HG02943 (cell line): Measurements from ENCODE around the gene CPSF2.

ENCODE experiments used
- ATAC-seq: cut with Tn5 transposase; IDR thresholded peaks from one replicate; pipeline ENCODE4 v1.9.1; 2021; ENCODE audit warnings: mild to moderate bottlenecking, low read depth, moderate library complexity; ENCODE audit not compliant: unreplicated experiment

CPSF2 gene

GRCh38 chr14:92121670-92122350 is at the start of gene CPSF2, which contains the start of gene NDUFB1:
TSS of gene CPSF2 (plus strand) at chr14:92121969. CDS start at chr14:92130985, 9,016 bp downstream.
TSS of gene NDUFB1 (minus strand) at chr14:92121706. CDS start at chr14:92117637, 4,069 bp downstream.
- peak; percentile 88 for ATAC-seq

- no peak for ATAC-seq
Measured at GRCh38 chr14:92074555-92074954, 47.2 kb upstream of the CPSF2 start.

GRCh38 chr14:92088494-92088893 is 33.3 kb upstream of the CPSF2 start:
- no peak for ATAC-seq

GRCh38 chr14:92093320-92093719 is 28.4 kb upstream of the CPSF2 start:
- ATAC-seq, result no peak

- no peak for ATAC-seq
Measured at GRCh38 chr14:92099802-92100201, 22.0 kb upstream of the CPSF2 start.

GRCh38 chr14:92103363-92103989 is 18.3 kb upstream of the CPSF2 start:
- ATAC-seq, result no peak

GRCh38 chr14:92105073-92105892 is 16.5 kb upstream of the CPSF2 start:
- ATAC-seq, result no peak

GRCh38 chr14:92105893-92106142 is 16.0 kb upstream of the CPSF2 start:
- ATAC-seq, result peak; percentile 12

GRCh38 chr14:92106143-92106926 is 15.4 kb upstream of the CPSF2 start, which contains the start of gene ATXN3:
TSS of gene ATXN3 (minus strand) at chr14:92106582. CDS start at chr14:92106552, 30 bp downstream.
- peak; percentile 80 for ATAC-seq

- ATAC-seq, result no peak
Measured at GRCh38 chr14:92108345-92109254, 13.2 kb upstream of the CPSF2 start.

- ATAC-seq, result no peak
Measured at GRCh38 chr14:92109490-92109889, 12.3 kb upstream of the CPSF2 start.

GRCh38 chr14:92121207-92121669 is 531 bp upstream of the CPSF2 start:
- peak; percentile 15 for ATAC-seq

- no peak for ATAC-seq
Measured at GRCh38 chr14:92122351-92122677, 545 bp downstream of the CPSF2 start.

- no peak for ATAC-seq
Measured at GRCh38 chr14:92122761-92123160, 992 bp downstream of the CPSF2 start.

GRCh38 chr14:92134456-92134855 is 12.7 kb downstream of the CPSF2 start:
- no peak for ATAC-seq

GRCh38 chr14:92135269-92135668 is 13.5 kb downstream of the CPSF2 start:
- ATAC-seq, result no peak

- no peak for ATAC-seq
Measured at GRCh38 chr14:92143309-92143708, 21.5 kb downstream of the CPSF2 start.

- ATAC-seq, result no peak
Measured at GRCh38 chr14:92143962-92144361, 22.2 kb downstream of the CPSF2 start.

- ATAC-seq, result no peak
Measured at GRCh38 chr14:92144708-92145107, 22.9 kb downstream of the CPSF2 start.

GRCh38 chr14:92153581-92153980 is 31.8 kb downstream of the CPSF2 start:
- ATAC-seq, result no peak
